Ishikawa (cell line): Measurements from ENCODE around the gene GAS1.

ENCODE experiments used
- FOXM1 ChIP-seq: IDR thresholded peaks from 2 replicates; pipeline ENCODE4 v1.6.1; 2012; ENCODE audit warnings: low read depth, borderline replicate concordance
- RAD21 ChIP-seq: IDR thresholded peaks from 2 replicates; pipeline ENCODE4 v1.6.1; 2012; ENCODE audit warnings: low read depth
- TAF1 ChIP-seq: IDR thresholded peaks from 2 replicates; pipeline ENCODE4 v1.6.1; 2012; ENCODE audit warnings: low read depth, mild to moderate bottlenecking
- TF ChIP-seq, protein P1 (sequence below): IDR thresholded peaks from 2 replicates; pipeline ENCODE4 v1.6.1; 2012
- TF ChIP-seq, protein P2 (sequence below): IDR thresholded peaks from 2 replicates; pipeline ENCODE4 v1.6.1; 2012; ENCODE audit warnings: low read depth, mild to moderate bottlenecking

DNA sequence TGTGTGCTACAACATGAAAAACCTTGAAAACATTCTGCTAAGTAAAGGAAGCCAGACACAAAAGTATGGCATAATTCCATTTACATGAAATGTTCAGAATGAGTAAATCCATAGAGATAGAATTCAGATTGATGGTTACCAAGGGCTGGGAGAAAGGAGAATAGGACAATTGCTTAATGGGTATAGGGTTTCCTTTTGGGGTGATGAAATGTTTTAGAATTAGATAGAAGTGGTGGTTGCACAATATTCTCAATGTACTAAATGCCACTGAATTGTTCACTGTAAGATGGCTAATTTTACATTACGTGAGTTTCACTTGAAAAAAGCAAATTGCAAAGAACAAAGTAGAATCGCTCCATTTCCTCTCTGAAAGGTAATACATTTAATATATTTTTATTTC, 43.0 kb upstream of the GAS1 start:
- TF ChIP-seq FOXM1 (no peak), RAD21 (no peak), TAF1 (no peak)
- TF ChIP-seq, protein P1, sequence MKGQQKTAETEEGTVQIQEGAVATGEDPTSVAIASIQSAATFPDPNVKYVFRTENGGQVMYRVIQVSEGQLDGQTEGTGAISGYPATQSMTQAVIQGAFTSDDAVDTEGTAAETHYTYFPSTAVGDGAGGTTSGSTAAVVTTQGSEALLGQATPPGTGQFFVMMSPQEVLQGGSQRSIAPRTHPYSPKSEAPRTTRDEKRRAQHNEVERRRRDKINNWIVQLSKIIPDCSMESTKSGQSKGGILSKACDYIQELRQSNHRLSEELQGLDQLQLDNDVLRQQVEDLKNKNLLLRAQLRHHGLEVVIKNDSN: no peak
- TF ChIP-seq, protein P2, sequence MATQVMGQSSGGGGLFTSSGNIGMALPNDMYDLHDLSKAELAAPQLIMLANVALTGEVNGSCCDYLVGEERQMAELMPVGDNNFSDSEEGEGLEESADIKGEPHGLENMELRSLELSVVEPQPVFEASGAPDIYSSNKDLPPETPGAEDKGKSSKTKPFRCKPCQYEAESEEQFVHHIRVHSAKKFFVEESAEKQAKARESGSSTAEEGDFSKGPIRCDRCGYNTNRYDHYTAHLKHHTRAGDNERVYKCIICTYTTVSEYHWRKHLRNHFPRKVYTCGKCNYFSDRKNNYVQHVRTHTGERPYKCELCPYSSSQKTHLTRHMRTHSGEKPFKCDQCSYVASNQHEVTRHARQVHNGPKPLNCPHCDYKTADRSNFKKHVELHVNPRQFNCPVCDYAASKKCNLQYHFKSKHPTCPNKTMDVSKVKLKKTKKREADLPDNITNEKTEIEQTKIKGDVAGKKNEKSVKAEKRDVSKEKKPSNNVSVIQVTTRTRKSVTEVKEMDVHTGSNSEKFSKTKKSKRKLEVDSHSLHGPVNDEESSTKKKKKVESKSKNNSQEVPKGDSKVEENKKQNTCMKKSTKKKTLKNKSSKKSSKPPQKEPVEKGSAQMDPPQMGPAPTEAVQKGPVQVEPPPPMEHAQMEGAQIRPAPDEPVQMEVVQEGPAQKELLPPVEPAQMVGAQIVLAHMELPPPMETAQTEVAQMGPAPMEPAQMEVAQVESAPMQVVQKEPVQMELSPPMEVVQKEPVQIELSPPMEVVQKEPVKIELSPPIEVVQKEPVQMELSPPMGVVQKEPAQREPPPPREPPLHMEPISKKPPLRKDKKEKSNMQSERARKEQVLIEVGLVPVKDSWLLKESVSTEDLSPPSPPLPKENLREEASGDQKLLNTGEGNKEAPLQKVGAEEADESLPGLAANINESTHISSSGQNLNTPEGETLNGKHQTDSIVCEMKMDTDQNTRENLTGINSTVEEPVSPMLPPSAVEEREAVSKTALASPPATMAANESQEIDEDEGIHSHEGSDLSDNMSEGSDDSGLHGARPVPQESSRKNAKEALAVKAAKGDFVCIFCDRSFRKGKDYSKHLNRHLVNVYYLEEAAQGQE: no peak
